ENCODE results near the gene ANKRD24. TPM values are rescaled to one million over a fixed set of nuclear protein-coding genes. Genes with fewer than 3 reads are reported as not detected.

ANKRD24 gene
- total RNA-seq, 4 donors from 2014 or later = 0.04 to 2.0 (median 0.44) TPM

GRCh38 chr19:4181053-4181508 is 1.4 kb upstream of the ANKRD24 start:
- peaks cover 21 to 35% (median 24%) of the 10 kb centered on the region in 3 donors for H3K4me1 ChIP-seq
- H3K9me3 ChIP-seq = no peaks in the 10 kb centered on the region
- DNase-seq = no peak
- TF ChIP-seq CTCF (IDR thresholded peaks at IDR 0.05) = no peak
- no peak for TF ChIP-seq POLR2A (IDR thresholded peaks at IDR 0.05)
- peak overlapping the region; percentile 31 to 92 (median 62) for H3K27ac ChIP-seq
- intact Hi-C loops (cut with DNase I) = no loop called here
- WGBS, 2 donors = 58 to 64% methylated on average over 2 of the region's 2 CpGs
- H3K4me3 ChIP-seq = peak overlapping the region in 2 of 4 donors; percentile 89 to 97
- peaks cover 0 to 46% (median 0%) of the 10 kb centered on the region in 3 donors for H3K36me3 ChIP-seq
- H3K27me3 ChIP-seq = peaks cover 0 to 6% (median 0%) of the 10 kb centered on the region in 4 donors

DNA sequence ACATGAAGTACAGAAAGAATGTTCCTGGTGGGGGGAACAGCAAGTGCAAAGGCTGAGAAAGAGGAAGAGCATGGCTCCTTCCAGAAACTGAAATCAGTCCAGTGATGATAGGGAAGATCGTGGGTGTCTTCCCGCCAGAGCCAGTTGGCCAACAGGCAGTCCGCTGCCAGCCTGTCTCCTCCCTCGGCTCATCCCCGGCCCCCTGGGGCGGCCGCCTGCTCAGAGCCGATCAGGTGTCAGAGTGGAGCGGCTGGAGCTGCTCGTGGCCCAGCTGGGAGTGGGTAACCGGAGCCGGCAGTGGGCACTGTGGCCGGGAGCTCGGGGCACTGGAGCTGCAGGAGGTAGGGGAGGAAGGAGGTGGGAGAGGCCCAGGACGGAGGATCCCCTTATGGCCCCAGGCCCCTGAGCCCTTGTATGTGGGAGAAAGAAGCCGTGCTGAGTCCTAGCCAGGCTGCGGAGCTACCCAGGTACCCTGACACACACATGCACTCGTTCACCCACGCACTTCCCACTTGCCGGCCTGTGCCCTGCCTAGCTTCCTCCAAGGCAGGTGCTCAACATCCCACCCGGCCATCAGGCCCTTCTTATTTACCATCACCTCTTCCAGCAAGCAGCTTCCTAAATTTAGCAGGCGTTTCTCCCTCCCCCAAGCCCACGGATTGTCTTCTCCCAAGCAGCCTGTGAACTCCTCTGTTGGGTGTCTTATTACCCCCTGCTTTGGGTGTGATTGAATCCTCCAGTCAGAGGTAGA is 1.7 kb downstream of the ANKRD24 start:
- no peak overlapping the region for H3K27ac ChIP-seq
- peaks cover 0 to 15% (median 0%) of the 10 kb centered on the region in 3 donors for H3K36me3 ChIP-seq
- peaks cover 21 to 38% (median 24%) of the 10 kb centered on the region in 3 donors for H3K4me1 ChIP-seq
- H3K9me3 ChIP-seq = no peaks in the 10 kb centered on the region
- no peak overlapping the region for H3K4me3 ChIP-seq
- H3K27me3 ChIP-seq = peaks cover 0 to 15% (median 0%) of the 10 kb centered on the region in 4 donors
- no peak for TF ChIP-seq POLR2A (IDR thresholded peaks at IDR 0.05)
- no peak for TF ChIP-seq CTCF (IDR thresholded peaks at IDR 0.05)
- 39 to 44% methylated on average over 10 to 17 of the region's 23 CpGs for WGBS, 2 donors
- intact Hi-C loops (cut with DNase I) = no loop called here
- DNase-seq = no peak

GRCh38 chr19:4184718-4185352 is 2.3 kb downstream of the ANKRD24 start:
- no peak overlapping the region for H3K4me3 ChIP-seq
- H3K27ac ChIP-seq = no peak overlapping the region
- peaks cover 21 to 38% (median 24%) of the 10 kb centered on the region in 3 donors for H3K4me1 ChIP-seq
- intact Hi-C loops (cut with DNase I) = no loop called here
- H3K9me3 ChIP-seq = no peaks in the 10 kb centered on the region
- peaks cover 0 to 18% (median 0%) of the 10 kb centered on the region in 4 donors for H3K27me3 ChIP-seq
- H3K36me3 ChIP-seq = peaks cover 0 to 8% (median 0%) of the 10 kb centered on the region in 3 donors
- DNase-seq = no peak
- WGBS, 2 donors = 88 to 100% methylated on average over 2 of the region's 2 CpGs
- TF ChIP-seq CTCF (IDR thresholded peaks at IDR 0.05) (no peak), POLR2A (IDR thresholded peaks at IDR 0.05) (no peak)

GRCh38 chr19:4185413-4186086 is 3.1 kb downstream of the ANKRD24 start:
- no peak overlapping the region for H3K27ac ChIP-seq
- peaks cover 0 to 3% (median 0%) of the 10 kb centered on the region in 3 donors for H3K36me3 ChIP-seq
- intact Hi-C loops (cut with DNase I) = no loop called here
- DNase-seq = no peak
- peaks cover 20 to 33% (median 22%) of the 10 kb centered on the region in 3 donors for H3K4me1 ChIP-seq
- H3K27me3 ChIP-seq = peaks cover 0 to 24% (median 0%) of the 10 kb centered on the region in 4 donors
- H3K9me3 ChIP-seq = no peaks in the 10 kb centered on the region
- H3K4me3 ChIP-seq = no peak overlapping the region
- WGBS, 2 donors = 62 to 83% methylated on average over 5 to 7 of the region's 9 CpGs
- TF ChIP-seq POLR2A (IDR thresholded peaks at IDR 0.05) = no peak
- no peak for TF ChIP-seq CTCF (IDR thresholded peaks at IDR 0.05)
